GM19438 (cell line): ENCODE data around the gene PPP3CA.

ENCODE experiments used
- ATAC-seq: cut with Tn5 transposase; IDR thresholded peaks from one replicate; pipeline ENCODE4 v1.9.1; 2021; ENCODE audit warnings: low read depth; ENCODE audit not compliant: unreplicated experiment

PPP3CA gene

DNA sequence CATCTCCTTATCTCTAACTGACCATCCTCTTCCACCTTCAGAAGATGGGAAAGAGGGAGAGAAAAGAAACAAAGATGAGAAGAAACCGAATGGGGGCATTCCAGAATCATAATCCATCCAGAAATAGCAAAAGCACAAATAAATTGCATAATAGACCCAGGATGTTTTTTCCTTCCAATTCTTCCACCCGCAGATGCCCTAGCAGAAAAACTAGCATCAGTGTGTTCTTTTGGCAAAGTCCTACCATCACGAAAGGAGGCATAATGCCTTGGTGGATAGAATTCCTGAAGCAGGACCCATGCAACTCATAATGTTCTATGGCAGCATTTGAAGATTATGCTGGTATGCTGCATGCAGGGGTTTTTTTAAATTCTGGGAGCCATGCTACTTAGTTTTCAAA lies 279.2 kb downstream of the PPP3CA start:
- no peak for ATAC-seq

DNA sequence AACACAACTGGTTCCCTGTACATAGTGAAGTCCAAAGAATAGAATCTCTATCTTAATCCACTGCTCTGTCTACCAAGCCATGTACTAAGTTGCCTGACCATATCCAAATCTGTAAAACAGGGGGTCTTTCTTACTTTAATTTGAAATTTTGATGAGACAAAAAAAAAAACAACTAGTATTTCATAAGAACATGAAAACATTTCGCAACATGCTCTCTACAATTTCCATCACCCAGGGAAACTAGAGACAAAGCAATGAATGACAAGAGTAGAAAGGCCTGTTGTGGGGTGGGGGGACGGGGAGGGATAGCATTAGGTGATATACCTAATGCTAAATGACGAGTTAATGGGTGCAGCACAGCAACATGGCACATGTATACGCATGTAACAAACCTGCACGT lies 279.9 kb downstream of the PPP3CA start:
- ATAC-seq = no peak

DNA sequence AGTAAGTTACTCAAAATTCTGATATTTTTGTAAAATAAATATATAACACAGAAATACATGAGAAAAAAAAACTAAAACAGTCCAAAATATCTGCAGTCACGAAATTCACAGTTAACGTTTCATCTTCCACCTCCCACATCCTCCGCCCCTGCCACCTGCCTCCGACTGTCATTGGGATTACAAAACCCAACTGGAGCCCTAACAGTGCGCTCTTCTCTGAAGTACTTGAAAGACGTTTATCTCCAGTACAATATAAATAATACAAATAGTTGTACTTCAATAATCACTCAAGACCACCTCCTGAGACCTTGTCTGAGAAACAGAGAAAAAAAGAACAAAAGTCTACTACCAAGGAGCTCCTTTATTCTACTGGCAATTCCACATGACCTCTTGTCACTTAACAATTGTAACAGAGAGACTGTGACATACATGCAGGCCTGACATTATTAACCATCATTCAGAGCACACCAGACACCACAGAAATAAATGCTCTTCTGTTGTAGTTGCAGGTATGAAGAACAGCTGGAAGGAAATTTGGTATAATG lies 280.6 kb downstream of the PPP3CA start:
- no peak for ATAC-seq

DNA sequence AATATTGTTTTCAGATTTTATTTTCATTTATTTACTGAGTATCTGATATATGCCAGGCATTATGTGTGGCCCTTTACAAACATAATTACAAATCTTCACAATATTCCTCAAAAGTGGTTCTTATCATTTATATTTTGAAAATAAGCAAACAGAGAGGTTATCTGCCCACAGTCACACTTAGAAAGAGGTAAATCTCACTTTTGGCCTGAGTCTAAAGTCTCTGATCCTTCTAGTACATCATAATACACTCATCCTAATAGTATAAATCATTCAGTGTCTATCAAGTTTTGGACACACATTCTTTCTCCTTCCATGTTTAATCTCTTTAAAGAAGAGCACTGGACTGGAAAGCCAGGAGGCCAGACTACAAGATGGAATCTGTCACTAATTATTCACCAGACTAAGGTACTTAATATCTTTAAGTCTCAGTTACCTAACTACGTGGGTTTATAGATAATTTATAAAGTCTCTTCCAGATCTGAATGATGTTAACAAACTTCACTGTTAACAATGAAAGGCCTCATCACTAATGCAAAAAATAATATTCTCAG lies 281.3 kb downstream of the PPP3CA start:
- ATAC-seq = no peak

DNA sequence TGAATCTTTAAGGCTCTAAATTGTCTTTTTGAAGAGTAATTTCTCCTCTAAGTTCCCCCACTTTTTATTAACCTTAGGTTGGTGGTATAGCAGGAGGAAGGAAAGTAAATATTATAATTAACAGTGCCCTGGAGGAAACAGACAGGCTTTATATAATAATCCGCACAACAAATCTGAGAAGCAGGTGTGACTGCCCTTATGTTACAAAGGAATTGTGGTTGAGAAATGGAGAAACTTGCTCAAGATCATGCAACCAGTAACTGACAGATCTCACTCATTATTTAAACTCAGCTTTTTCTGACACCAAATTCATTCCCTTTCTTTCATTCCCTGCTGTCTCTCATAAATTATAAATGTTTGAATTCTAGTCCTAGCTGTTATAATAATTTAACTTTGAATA lies 282.0 kb downstream of the PPP3CA start:
- ATAC-seq = no peak

DNA sequence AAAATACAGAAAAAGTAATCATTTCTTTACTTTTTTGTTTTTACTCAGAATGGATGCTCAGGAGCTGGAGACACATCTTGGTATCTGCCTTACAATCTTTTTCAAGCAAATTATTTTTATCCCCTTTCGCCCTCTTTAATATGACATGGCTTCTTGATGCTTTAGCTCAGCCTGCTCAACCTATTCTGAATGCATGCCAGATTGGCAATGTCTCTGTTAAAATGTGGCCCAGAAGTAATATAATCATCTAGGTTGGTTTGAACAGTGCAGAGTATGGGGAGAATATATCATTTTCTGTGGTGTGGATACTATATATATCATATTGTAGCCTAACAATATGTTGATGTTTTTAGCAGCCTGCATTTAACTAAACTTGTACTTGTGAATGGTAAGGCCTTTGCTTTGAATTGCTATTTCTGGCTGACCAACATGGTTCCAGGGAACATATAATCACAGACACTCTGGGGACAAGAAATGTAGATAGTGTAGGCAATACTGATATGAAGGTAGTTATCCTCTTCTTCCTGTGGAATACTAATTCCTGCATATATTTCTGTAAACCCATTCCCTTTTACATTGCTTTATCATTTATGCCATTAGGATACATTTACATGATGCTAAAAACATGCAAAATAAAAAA lies 282.7 kb downstream of the PPP3CA start:
- ATAC-seq = no peak

DNA sequence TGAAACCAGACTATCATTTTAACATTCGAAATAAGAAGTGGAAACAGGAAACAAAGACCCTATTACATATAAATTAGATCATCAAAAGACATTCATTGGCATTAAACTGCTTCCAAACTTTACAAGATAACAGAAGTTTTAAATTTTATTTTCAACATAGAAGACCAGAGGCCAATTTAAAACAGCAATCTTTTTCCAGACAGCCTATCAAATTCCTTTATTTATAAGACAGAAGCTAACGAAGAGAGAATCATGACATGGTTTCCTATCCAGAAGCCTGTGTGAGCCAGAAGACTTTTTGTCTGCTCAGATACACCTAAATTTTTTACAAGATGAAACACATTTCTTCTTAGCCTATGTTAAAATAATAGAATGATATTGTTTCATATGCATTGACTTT lies 291.9 kb downstream of the PPP3CA start:
- no peak for ATAC-seq

DNA sequence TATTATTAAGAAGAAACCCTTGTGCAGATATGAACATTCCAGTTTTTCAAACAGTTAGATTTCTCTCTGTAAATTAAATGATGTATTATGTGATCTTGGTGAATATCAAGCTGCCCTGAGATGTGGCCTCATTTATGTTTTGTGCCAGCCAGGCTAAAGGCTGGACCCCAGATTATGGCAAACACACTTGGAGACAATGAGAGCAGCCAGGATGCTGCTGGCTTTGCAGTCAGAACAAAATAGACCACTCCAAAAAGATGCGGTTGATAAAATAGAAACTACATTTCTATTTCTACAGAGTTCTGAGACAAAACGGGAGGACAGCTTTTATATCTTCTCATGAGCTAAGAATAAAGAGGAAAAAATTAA lies 296.5 kb downstream of the PPP3CA start:
- ATAC-seq = no peak

DNA sequence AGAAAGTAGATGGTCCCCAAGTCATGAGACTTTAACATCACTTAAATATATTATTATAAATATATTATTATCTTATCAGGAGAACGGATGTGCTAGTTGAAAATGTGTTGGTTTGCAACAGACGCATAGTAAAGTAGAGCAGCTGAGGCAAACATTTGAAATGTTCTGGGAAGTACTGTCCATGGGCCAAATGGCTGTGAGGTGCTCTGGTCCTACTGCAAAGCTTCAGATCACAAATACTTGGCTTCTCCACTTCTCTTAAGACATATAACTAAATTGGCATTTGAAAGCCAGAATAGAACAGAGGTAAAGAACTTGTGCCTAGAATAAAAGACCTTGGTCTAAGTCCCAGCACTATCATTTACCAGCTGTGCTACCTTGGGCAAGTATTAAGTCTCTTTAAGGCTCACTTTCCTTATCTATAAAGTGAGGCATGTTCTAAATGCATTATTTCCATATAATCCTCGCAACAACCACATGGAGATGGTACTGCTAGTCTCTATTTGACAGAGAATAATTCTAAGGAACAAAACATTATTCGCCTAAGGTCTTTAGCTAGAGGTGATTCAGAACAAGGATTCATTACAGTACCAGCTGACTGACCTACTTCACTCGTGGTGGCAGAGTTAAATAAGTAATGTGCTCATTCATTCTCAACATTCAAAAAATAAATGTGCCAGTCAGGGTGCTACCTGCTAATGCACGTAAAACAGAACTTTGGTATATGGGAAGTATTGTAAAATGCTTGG lies 297.1 kb downstream of the PPP3CA start:
- ATAC-seq = no peak

DNA sequence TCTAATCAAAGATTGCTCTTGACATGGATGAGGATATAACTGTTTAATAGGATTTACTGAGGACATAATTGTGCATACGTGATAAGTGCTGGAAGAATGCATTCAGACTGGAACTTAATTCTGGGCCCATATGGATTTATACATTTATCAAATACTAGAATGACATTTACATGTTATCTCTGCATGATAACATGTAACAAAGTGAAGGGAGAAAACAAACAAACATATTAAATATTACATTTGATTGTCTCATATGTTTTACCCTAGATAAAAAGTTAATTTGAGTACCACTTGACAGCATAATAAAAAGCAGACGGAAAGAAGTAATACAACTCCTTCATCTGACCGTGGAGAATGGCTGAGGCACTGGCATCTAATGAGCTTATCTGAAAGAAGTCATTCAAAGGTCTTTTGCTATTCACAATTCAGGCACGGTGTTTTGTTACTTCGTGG lies 297.8 kb downstream of the PPP3CA start:
- ATAC-seq = no peak

DNA sequence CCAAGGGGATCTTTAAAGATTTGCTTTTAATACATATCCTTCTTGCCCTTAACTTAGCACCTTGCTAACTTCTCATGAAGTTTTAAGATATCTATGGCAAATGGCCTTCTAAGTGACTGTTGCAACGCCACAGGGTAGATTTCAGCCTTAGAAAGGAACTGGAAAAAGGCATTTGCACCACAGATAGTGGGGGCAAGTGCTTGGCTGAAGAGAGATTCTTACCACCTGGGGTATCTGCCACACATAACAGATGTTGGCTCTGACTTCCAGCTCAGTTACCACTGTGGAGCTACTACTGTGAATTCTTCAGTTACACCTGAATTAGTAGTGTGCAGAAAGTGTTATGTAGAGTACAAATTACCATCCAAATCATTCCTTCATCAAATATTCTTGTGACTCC lies 302.6 kb downstream of the PPP3CA start:
- no peak for ATAC-seq

DNA sequence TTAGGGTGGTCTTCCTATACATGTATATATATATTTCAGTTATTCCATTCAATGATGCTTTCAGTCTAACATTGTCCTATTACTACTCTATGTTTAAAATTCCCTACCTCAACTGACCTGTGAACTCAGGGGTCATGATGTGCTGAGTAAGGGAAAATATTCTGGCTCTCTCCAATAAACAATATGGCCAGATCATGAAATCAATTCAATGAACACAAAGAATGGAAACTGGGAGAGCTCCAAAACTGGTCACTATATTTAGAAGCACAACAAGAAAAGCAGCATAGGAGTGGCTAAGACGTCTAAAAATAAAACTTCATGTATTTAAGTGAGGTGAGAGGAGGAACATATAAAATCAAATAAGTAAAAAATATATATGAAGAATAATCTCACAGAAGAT lies 304.5 kb downstream of the PPP3CA start:
- ATAC-seq = no peak

DNA sequence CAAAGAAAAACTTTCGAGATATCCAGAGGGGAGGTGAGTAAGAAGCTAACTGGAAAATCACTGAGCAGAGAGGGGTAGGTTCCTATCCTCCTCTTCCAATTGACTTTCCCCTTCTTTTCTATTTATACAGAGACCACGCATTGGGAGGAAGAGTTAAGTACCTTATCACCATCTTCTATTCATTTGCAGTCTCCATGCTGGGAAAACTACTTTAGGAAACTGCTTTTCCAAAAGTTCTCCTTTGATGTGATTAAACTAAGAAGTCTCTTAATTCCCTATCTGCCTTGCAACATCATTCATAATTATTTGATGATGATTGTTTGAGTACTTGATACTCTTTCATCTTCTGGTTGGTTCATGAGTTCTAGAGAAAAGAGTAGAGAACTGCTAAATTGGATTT lies 306.6 kb downstream of the PPP3CA start:
- ATAC-seq = no peak

DNA sequence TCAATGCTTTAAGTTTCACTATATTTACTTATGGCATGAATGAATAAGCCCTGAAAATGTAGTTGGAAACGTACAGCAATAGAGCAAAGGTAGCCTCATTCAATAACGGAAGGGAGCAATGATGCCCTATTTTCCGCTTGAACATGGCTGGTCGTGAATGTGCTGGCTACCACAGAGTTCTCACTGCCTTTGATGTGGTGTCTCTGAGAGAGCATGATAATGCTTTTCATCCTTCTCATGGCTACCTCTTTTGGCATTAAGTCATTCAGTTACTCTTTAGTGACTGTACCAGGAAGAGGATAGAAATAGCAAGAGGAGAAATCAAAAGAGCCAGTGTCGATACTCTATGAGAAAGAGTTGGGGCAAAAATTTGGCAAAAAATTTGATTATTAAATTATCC lies 308.0 kb downstream of the PPP3CA start:
- no peak for ATAC-seq

DNA sequence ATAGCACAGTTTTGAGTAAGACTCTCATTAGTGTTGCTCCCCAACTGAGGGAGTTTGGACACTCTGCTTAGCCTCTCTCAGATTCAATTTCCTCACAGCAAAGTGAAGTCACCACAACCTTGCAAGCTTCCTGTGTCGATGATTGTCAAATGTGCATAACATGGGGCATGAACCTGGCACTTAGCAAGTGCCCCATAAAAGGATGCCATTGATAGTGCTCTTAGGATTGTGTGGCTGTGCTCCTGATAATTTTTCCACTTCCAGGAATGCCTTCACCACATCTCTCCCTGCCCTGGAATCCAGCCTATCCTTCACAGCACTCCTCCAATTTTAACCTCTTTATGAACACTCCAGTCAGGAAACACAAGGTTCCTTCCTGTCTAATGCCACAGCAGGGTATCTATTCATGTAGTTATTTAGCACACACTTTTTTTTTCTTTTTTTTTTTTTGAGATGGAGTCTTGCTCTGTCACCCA lies 309.4 kb downstream of the PPP3CA start:
- ATAC-seq = no peak

DNA sequence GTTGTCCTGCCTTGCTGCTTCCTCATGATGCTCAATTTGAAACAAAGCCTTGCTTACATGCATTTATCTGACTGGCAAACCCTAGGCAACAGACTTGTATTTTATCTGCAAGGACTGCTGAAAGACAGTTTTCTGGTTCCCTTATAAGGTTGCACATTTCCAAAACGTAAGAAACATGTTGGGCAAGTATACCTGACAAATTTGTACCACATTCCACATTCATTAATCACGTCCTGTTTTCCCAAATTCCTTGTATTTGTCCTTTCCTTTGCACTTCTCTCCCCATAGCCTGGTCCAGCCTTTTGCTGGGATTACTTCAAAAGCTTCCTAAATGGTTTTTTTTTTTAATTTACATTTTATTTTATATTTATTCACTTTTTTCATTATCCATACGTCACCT lies 310.1 kb downstream of the PPP3CA start:
- ATAC-seq = no peak

DNA sequence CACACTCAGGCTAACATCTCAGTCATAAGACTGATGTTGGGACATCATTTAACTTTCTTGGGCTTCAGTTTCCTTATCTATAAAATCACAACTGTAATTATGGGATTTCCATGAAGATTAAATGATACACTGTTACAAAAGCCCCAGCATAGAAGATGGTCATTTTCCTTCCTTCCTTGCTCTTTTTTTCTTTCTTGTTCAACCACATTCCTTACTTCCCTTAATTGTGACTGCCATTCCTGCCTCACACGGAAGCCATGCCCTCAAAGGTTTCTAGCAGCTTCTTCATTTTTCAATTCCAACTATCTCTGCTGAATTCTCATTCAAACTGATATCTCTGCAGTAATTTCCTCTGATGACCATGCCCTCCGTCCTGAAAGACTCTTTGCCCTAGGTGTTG lies 311.8 kb downstream of the PPP3CA start:
- ATAC-seq = no peak

DNA sequence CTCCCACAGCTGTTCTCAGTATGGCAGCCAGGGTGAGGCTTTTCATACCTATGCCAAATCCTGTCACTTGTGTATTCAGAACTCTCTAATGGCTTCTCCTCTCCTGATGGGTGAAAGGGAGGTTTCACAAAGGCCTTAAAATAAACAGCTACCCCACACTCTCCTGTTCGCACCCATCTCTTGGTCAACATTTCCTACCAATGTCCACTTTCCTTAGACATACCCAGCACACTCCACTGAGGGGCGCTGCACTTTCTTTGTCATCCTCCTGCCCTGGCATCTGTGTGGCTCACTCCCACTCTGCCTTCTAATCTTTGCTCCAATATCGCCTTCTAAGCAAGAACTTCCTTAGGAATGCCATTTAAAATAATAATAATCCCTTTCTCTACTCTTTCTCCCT lies 313.3 kb downstream of the PPP3CA start:
- no peak for ATAC-seq

DNA sequence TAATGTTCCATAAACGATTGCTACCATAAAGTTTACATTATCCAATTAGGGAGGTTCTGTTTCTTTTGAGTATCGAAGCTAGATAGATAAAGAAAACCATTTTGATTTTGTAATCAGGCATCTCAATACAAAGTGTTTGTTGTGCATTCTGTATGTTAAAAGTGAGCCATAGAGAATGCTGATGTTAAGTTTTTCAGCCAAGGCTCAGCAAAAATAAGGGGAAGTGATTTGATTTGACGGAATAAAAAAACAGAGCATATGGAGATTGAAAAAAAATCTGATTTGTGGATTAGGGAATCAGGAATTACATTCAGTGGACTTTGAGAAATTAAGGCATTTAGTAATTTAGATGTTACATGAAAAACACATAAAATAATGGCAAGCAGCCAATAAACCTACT lies 314.8 kb downstream of the PPP3CA start:
- no peak for ATAC-seq

DNA sequence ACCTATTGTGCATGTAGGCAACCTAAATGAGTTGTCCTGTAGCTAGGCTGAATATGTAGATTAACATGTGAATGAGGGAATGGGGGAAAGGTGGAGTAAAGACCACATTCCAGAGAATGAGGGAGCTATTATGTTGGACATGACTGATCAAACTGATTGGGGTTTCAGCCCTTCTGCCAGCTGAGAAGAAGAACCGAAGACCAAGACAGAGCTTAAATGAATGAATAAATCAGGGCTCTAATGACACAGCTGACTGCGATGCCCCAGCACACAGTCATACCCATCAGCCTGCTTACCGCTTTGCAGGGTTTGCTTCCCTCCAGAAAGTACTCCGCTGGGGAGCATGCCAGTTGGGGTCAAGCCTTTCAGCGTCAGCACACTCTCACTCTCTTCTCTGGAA lies 315.4 kb downstream of the PPP3CA start:
- ATAC-seq = no peak

DNA sequence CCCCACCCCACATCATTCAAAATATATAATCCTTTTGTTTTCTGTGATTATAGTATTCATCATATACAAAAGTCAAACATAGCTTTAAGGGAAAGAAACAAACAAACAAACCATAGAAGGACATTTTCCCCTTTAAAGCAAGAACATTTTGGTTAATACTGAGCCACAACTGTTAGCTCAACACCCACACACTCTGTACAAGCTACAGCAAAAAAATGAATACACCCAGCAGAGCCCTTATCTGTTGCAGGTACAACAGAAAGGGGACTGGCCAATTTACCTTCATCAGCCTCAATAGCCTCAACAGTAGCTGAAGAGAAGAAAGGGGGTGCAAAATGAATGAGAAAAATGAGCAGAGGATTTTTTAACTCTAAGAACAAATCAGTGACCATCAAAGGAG lies 318.4 kb downstream of the PPP3CA start:
- ATAC-seq = no peak

DNA sequence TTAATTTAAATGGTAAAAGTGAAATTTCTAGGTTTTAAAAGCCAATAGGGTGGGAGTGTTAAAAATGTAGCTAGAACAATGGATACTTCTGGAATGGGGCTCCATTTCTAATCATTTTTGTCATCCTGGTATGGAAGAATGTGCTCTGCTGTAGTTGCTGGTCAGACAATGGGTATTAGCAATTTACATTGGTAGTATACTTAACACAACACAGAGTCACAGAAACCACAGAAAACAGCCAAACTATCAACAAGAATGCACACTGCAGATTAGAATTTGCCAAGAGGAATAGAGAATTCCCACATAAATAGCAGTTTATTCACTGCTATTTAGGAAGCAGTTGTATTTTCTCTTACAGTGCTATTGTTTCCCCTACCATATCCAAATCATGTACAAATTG lies 319.6 kb downstream of the PPP3CA start:
- no peak for ATAC-seq
